GM15510 (cell line): ENCODE data around the gene SLC6A11.

Source experiments
- POLR2A ChIP-seq: IDR thresholded peaks from 3 replicates; pipeline ENCODE4 v1.6.1; 2011; ENCODE audit warnings: borderline replicate concordance; ENCODE audit not compliant: insufficient read length; ENCODE audit errors: extremely low read depth

SLC6A11 gene

DNA sequence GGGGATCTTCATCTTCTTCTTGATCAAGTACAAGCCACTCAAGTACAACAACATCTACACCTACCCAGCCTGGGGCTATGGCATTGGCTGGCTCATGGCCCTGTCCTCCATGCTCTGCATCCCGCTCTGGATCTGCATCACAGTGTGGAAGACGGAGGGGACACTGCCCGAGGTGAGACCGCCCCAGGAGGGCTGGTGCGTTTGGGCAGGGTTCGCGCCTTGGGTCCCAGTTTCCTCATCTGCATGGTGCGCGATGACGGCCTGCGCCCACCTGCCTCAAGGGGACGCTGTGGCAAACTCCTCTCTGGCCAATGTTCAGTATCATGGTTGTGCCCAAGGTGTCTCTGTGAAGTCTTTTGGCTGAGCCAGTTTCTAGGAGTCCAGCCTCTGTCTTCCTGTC is 119.0 kb downstream of the SLC6A11 start:
- TF ChIP-seq POLR2A: no peak

DNA sequence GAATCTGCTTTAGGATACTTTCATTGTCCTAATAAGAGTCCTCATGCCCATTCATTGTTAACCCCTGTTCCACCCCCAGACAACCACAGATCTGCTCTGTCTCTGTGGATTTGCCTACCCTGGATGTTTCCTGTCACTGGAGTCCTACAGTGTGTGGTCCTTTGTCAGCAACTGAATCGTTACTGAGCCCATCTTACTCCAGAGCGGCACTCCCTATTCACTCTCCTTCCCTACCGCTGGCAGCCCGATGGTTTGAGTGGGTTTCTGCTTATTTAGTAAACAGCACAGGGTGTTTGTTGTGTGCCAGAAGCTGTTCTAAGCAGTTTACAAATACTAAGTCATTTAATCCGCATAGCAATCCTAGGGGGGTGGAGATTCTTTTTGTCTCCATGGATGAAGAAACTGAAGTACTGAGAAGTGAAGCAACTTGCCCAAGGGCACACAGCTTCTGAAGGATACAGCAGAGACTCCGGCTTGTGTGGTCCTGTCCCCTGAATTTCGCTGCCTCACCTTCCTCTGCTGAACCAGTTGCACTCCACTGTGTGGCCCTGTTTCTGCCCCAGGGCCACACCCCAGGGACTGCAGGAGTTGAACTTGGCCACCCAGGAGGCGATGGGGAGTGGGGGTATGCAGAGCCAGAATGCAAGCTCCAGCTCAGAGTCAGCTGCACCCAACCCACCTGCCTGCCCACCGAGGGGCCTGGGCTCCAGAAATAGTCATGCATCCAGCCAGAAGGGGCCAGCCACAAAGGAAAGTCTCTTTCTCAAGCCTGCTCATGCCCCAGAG is 120.0 kb downstream of the SLC6A11 start:
- no peak for TF ChIP-seq POLR2A

DNA sequence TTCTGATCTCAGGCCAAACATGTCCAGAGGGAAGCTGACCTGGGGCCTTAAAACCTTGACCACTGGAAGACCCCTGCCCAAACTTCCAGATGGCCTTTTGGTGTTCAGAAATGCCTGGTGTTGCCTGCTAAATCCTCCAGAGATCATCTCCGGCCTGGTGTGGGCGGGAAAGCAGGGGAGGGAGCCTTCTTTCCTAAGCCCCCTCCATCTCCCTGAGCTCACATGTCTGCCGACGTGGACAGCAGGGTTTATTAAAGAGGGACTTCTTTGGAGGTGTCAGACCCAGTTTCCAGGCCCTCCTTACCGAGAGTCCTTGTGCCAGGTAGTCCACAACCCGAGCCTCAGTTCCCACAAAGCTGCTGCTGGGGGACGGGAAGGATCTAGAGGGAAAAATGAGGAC is 120.7 kb downstream of the SLC6A11 start:
- no peak for TF ChIP-seq POLR2A

DNA sequence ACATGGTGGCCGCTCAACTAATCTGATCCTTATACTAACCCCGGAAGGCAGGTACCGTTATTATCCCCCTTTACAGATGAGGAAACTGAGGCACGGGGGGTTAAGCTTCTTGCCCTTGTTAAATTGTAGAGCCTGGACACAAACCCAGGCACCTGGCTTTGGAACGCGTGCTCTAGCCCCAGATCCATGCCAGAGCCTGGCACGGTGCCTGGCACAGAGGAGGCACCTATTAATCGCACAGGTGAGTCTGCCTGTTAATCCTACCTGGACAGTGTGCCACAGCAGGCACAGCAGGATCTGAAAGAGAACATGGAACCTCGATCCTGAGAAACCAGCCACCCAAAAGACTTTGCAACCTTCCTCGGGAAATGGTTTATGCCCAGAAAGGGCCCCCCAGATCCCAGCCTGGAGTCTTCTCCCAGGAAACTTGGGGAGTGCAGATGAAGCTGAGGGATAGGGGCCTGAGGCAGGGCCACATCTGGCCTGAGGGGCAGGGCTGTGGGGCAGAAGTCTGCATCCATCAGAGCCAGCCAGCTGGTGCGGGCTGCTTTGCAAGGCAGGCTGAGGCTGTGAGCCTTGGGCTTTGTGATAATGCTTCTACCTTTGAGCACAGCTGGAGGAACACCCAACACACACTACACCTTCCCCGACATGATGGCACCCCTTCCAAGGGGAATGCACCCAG is 121.3 kb downstream of the SLC6A11 start:
- TF ChIP-seq POLR2A: no peak

DNA sequence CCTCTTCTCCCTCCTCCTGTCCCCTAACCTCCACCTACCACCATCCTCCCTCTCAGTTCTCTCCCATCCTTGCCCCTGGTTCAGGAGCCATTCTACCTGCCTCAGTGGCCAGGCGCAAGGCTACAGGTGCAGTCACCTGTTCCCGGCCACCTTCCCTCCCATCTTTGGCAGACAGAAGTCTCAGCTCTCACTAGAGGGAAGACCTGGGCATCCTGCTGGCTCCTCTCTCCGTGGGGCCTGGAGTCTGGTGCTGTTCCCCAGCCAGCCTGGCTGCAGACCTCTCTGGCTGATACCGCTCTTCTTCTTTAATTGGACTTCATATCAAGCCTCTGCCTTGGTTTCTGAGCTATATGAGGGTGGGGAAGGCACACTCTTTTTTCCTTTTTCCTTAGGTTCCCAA is 123.5 kb downstream of the SLC6A11 start:
- TF ChIP-seq POLR2A: no peak

DNA sequence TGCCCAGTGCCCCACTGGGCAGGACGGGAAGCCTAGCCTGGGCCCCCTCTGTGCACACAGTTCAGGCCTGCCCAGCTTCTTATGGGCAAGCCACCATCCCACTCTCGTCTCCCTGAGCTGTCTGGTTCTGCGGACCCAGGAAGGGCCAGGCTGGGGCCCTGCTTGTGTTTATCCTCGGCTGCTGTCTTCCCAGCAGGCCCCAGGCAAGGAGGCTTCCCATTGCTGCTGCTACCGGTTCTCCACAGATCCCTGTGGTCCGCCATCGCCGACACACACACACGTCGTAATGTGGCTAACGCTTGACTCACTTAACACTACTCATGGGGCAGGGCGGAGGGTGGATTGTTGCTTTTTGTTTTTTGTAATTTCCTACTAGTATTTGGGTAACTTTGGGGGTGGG is 124.1 kb downstream of the SLC6A11 start:
- TF ChIP-seq POLR2A: no peak

DNA sequence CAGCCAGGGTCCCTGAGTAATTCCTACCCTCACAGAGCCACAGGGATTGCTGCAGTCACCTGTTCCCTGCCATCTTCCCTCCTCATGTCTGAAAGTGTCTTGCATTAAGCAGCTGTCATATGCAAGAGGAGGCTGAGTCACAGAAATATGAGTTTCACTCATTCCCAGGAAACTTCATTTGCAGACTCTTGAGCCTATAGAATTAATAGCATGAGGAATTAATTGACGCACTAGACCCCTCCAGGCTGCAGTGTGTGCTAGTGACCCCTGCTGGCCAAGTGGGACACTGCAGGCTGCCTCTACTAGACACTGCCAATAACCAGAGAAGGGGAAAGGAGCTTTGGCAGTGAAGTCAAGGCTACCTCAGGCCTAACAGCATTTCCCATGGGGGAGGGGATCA is 125.9 kb downstream of the SLC6A11 start:
- TF ChIP-seq POLR2A: no peak

DNA sequence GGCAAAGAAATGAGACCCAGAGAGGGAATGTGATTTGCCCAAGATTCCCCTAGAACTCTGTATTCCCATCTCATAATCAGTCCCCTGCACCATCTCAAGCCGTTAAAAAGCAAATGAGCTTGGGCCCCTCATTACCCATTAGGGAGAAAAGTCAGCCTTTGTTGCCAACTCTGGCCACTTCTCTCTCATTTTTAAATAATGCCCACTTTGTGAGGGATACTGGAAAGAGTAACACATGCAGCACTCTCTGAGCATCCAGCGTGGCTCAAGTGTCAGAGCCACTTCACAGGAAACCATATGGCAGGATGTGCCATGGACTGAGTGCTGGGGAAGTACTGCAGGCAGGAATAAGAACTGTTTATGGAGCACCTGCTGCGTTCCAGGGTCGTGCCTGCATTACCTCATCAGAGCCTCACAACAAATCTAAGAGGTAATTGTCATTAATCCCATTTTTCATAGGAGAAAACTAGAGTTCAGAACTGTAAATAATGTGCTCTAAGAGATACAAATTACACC is 126.7 kb downstream of the SLC6A11 start:
- TF ChIP-seq POLR2A: no peak

DNA sequence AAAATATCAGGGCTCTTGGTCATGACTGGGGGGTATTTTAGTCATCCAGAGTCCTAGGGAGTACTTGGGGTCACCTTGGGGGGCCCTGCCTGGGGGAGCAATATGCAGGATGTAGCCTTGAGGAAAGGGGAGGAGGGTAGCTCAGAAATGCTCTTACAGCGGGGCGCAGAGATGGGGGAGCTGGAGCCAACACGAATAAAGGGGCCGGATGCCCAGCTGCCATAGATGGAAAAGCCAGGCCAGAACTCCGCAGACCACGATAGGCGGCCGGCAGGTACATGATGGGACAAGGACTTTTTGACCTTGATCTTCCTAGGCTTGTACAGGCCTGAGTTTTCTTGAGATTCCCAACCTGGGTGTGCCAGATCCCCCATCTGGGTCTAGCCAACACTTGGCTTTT is 128.8 kb downstream of the SLC6A11 start:
- no peak for TF ChIP-seq POLR2A

DNA sequence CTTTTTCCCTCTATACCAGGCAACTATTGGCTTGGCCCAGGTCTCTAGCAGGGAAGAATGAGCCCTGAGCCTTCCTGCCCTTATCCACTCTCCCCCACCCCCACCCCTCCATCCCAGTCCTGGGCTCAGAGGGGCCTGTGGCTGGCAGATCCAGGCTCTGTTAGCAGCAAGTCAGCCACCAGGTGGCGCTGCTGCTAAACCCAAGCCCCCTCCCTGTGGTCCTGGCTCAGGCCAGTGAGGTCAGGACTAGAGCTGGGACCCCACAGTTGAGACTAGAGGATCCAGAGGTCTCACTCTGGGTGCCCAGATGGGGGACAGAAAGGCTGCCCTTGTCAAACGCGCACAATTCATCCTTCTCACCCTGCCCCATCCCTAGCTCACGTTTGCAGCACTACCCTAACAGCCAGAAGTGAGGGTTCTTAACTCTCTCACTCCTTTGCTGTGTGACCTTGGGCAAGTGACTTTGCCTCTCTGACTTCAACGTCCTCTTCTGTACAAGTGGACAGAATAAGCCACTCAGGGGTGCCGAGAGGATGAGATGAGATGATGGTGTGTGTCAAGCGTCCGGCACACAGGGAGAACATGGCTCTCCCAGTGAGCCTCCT is 129.8 kb downstream of the SLC6A11 start:
- no peak for TF ChIP-seq POLR2A

DNA sequence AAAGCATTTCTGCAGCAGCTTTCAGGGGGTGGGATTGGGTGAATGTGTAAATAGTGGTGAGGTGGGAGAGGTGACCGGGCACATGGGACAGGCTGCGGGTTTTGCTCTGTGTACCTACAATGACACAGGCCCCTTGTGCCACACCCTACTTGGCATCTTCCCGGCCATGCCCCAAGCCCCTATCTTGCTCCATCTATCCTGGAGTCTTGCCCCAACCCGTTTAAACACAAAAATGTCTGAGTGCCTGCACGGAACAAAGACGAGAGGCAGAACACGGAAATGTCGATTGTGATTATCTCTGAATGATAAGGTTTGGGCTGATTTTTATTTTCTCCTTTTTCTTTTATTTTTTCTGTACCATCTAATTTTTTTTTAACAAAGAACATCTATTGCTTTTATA is 130.5 kb downstream of the SLC6A11 start:
- no peak for TF ChIP-seq POLR2A

DNA sequence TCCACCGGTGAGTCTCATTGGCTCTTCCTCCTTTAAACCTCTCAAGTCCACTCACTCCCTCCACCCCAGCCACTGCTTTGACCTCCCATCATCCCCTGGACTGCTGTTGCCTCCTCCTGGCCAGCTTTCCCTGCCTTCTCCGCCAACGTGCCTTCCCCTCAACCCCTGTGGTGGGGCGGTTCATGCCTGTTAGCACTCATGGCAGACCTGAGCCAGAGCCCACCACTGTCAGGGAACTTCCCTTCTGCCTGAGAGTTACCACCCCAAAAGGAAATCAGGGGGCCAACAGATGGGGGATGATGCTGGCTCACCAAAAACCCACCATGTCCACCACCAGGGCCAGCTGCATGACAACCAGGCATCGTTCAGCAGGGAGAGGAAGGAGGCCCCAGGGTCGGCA is 132.3 kb downstream of the SLC6A11 start:
- no peak for TF ChIP-seq POLR2A

DNA sequence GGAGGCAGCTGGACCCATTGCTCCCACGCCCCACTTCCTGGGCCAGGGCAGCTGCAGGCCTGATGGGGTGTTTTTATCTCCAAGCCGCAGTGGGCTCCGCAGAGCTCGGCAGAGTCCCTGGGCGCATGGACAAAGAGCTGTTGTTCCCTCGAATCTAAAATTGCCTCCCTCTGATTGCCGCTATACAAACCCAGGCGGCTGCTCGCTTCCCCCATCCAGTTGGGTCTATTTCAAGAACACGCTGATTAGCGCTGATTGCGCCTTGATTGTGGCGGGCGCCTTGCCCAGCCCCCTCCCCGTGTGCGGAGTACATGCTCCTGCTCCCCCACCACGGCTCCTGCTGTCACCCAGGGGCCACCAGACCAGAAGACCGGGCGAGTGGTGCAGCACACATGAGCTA is 133.2 kb downstream of the SLC6A11 start:
- TF ChIP-seq POLR2A: no peak

DNA sequence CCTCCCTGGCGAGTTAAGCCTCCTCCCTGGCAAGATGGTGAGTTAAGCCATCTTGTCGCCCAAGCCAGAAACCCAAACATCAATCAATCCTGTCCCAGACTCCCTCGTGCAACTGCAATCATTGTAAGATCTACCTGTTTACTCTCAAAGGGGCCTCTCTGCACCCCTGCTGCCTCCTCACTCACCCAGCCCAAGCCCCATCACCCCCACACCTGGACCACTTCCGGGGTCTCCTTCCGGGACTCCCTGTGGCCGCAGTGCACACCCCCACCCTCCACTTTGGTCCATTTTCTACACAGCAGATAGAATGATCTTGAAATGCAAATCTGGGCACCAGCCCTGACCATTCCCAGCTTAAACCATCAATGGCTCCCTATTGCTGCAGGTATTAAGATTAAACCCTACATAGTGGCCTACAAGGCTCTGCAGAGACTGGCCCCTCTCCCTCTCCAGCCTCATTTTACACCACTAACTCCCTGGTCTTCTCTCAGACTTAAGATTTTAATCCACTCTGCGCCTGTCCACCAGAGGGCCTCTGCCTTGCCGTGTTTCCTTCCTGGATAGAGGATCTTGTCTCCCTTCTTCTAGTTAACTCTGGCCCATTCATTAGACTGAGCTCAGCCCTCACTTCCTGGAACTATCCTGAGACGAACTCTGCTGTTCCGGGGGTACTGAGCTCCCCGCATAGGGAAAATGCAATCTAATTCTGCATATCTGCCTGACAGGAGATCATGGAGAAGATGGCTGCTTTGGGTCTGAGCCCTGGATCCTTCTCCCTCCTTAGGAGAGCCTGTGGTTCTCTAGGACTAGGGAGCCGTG is 134.7 kb downstream of the SLC6A11 start:
- TF ChIP-seq POLR2A: no peak
